Vagina (tissue), 2 donors: ENCODE results near the gene EPB42.

Experiments
- CTCF ChIP-seq, 3 experiments: fragments of 450-650 bp in 2 of 3; fragments of 200-600 bp in 1 of 3; sonication (generic) in 1 of 3; IDR thresholded peaks; one replicate each; pipeline ENCODE4 v1.5.1; 2017 to 2019; ENCODE audit warnings: antibody characterized with exemption in 3 of 3, mild to moderate bottlenecking in 2 of 3, moderate library complexity in 2 of 3
- POLR2A ChIP-seq, 2 donors: fragments of 450-650 bp; IDR thresholded peaks; one replicate each; pipeline ENCODE4 v1.6.1; 2017; ENCODE audit warnings: antibody characterized with exemption in 2 of 2, mild to moderate bottlenecking in 2 of 2, moderate library complexity in 2 of 2

GRCh38 chr15:43251871-43252250, 31.0 kb upstream of the EPB42 start:
- no peak for TF ChIP-seq CTCF (IDR thresholded peaks at IDR 0.05)
- no peak for TF ChIP-seq POLR2A (IDR thresholded peaks at IDR 0.05)
